HG03354 (cell line): ENCODE measurements around the gene KRT222.

Experiments used
- ATAC-seq: cut with Tn5 transposase; IDR thresholded peaks from one replicate; pipeline ENCODE4 v1.9.1; 2021; ENCODE audit warnings: mild to moderate bottlenecking; ENCODE audit not compliant: unreplicated experiment, poor library complexity, severe bottlenecking

The KRT222 gene

GRCh38 chr17:40663252-40663651 is 1.7 kb downstream of the KRT222 start:
- ATAC-seq = no peak

GRCh38 chr17:40659911-40660310 is 5.1 kb downstream of the KRT222 start:
- no peak for ATAC-seq

DNA sequence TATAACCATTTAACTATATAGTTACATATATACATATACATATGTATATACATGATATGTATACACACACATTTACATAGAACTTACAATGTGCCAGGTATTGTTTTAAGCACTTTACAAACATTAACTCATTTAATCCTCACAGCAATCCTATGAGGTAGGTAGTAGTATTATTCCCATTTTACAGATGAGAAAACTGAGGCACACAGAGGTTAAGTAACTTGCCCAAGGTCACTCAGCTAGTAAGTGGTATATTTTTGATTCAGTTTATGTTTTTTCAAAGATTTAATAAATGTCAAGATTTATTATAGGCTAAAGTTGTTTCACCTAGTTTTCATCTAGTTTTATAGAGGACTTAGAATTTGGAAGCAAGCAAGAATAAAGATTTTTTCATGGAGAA is 6.6 kb downstream of the KRT222 start:
- no peak for ATAC-seq

DNA sequence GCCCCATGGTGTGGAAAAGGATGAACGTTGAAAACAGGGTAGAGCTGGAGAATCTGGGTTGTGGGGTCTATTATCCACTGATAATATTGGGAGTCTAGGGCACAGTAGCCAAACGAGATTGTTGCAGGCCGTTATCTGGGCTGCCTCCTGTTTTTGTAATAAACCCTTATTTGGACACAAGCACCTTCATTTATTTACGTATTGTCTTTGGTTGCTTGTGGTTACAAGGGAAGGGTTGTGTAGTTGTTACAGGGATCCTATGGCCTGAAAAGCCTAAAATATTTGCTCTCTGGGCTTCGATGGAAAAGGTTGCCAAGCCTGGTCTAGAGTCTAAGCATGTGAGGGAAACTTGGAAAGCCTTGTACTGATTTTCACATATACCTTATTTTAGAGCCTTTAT is 13.0 kb downstream of the KRT222 start:
- ATAC-seq = no peak

DNA sequence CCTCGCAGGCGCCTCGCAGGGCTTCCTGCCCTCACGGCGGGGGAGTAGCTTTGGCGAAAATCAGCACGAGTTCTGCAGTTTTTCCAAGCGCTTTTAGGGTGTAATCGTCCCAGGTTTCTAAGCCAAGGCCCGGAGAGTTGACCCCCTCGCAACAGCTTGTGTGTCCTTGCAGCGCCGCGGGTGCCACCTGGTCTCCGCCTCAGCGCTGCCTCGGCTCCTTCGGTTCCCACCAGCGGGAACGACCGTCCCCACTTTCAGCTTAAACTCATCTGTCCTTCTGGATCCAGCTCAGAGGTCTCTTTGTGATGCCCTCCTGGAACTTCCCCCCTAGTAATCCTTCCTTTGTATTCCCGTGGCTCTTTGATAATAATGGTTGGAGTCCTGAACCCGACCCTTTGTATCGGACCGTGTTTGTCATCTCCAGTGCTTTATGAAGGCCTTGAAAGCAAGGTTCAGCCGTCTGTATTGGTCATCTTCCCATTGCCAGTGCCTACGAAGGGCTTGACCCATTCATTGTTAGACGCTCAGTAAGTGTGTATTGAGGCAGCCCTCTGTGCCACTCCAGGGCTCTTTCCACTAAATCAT is 16.5 kb downstream of the KRT222 start:
- peak; percentile 37 for ATAC-seq

GRCh38 chr17:40647624-40648383 is 17.2 kb downstream of the KRT222 start, which contains the start of gene SMARCE1:
TSS of gene SMARCE1 (minus strand) at chr17:40647818. CDS start at chr17:40645802, 2,016 bp downstream.
- peak; percentile 72 for ATAC-seq

DNA sequence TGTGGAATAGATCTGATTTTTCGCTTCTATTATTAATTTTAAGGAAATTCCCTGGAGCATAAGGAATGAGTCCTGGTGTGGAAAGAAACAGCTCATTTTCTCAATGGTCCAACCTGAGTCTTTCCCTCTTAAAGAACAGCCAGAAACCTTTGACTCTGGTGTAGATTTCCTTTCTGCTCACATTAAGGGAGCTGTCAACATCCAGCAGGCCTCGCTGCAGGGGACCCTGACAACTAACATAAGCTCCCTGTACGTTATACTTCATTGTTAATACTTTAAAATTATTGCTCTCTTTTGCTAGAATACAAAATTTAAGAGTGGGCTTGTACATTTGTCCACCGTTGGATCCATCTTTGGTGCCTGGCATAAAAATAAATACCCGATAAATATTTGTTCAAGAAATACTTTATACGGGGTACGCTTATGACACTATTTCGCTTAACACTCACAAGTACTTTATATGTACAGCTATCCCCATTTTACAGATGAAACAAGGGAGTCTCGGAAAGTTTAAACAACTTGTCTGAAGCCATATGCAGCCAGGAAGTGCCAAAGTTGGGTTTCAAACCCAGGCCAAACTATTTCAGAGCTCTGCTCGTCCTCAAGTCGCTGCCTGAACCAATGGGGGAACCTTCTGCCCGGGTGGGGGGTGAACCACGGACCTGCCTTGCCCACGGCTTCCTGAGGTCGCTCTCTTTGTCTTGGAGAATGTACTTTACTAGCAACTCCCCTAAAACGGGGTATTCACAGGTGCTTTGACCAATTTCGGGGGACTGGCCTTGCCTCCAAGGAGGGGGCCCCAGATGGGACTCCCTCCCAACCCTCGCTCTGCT is 18.0 kb downstream of the KRT222 start:
- ATAC-seq = peak; percentile 32

DNA sequence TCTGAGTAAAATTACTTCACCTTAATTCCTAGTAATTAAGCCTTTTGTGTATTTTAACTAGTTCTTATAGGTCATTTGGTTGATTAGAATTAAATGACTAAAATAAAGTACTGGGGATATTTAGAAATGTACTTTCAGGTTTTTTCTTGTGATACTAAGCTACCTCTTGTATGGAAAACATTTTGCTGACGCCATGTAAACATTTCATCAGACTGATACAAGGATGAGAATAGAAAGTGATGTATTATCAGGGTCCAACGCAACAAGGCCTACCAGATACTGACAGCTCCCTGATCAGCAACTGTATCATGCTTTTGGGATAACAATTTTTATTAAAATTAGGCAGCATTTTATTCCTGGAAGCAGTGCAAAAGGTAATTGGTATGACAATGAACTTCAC is 19.0 kb downstream of the KRT222 start:
- ATAC-seq = no peak

GRCh38 chr17:40645291-40645690 is 19.7 kb downstream of the KRT222 start:
- no peak for ATAC-seq

DNA sequence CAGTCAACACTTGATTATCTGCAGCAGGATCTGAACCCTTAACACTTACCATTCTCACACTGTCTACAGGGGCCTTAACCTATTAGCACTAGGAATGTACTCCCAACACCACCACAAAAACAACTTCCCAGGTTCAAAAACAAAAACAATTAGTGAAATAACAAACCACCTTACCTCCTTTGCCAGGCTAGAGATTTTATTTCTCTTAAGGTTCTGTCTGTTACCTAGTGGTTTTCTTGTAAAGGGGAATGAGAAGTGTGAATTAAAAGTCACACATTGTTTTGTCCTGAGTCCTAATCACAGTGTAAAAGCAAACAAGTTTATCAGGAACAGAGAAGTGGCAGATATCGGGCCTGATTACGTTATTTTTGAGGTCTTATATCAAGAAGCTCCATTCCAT is 27.0 kb downstream of the KRT222 start:
- no peak for ATAC-seq

- no peak for ATAC-seq
Observed at GRCh38 chr17:40633871-40634270, 31.1 kb downstream of the KRT222 start.

GRCh38 chr17:40632216-40632615 is 32.8 kb downstream of the KRT222 start:
- no peak for ATAC-seq

DNA sequence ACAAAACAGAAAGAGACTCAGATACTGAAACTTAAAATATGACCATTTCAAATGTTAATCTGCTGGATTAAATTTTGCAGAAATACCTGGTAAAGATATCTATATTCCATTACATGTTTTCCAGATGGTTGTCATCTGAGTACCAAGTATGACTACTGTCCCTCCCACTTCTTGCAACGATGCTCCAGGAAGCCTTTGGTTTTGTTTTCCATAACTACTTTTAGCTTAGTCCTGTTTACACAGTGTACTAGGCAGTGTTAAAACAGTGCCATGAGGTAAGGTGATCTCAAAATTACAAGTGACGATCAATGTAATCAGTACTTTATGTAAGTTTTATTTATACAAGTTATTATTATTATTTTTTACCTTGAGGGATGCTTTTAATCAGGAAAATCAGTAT is 35.1 kb downstream of the KRT222 start:
- ATAC-seq = no peak

DNA sequence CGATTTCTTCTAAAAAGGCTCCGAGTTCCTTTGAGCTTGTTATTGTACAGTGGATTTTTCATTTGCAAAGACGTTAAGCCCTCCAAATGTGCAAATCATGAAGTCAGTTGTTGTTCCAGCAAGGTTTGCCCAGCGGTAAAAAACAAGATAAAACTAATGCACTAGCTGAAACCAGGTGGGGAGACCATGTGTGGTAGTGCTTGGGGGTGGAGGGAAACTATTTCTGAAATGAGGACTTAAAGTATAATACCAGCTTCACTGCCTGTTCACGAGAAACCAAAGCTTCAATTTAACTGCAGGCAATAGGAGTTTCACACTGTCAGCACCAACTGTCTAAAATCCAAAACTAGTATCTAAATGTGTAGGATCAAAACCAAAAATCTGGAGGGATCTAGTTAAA is 39.7 kb downstream of the KRT222 start:
- no peak for ATAC-seq

DNA sequence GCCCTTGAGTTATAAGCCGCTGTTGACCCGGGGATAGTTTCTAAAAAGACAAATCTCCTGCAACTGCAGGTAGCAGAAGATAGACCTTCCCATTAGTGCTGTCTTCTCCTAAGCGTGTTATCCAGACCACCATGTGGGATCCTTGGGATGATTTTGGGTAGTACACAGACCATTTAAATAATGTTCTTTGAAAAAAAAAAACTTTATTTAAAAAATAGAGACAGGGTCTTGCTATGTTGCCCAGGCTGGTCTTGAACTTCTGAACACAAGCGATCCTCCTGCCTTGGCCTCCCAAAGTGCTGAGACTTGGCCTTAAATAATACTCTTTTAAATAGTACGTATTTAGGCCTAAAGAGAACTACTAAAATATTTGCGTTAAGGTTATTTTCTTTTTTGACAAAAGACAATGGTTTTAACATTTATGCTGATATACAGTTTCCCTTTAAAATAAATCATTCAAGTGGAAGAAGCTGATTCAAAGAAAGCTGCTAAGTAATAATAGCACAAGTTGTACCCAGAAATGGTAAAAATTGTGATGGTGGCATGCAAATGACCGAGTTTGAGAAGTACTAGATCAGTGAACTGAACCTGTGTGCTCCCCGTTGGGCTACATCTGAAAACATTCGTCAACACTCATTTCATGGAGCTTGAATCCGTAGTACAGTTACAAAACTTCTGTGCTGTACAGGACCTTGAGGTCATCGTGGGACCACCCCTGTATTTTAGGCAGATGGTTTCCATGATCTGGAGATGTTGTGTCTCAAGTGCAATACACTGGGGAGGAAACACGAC is 41.4 kb downstream of the KRT222 start:
- no peak for ATAC-seq

- ATAC-seq = no peak
Observed at GRCh38 chr17:40622509-40622928, 42.5 kb downstream of the KRT222 start.

GRCh38 chr17:40621578-40621977 is 43.4 kb downstream of the KRT222 start:
- no peak for ATAC-seq

GRCh38 chr17:40621019-40621418 is 44.0 kb downstream of the KRT222 start:
- ATAC-seq = no peak

GRCh38 chr17:40618754-40619625 is 46.0 kb downstream of the KRT222 start:
- no peak for ATAC-seq
